ENCODE measurements around the gene MPV17L.
"Not testable (repeated sequence)": the region's sequence is repeated elsewhere in the genome, so short reads cannot be mapped to it uniquely, and the experiment has no call there.

MPV17L gene

GRCh38 chr16:15404792-15405191 lies 9.2 kb downstream of the MPV17L start:
- Histone ChIP-seq H3K27me3 (ENCODE audit: low read depth, low read length) (no peaks in the 10 kb centered on the region), H4K20me1 (ENCODE audit: insufficient read depth, low read length) (no peaks in the 10 kb centered on the region), H3K9ac (ENCODE audit: low read length) (no peak overlapping the region), H3K27ac (ENCODE audit: low read length) (no peak overlapping the region), H3K4me2 (ENCODE audit: low read length) (no peak overlapping the region), H3K4me1 (ENCODE audit: low read length) (peaks cover 19% of the 10 kb centered on the region), H3K79me2 (ENCODE audit: low read length) (no peaks in the 10 kb centered on the region), H3K9me3 (ENCODE audit: insufficient read depth, low read length) (no peaks in the 10 kb centered on the region), H3K36me3 (replicated peaks; ENCODE audit: low read depth, low read length) (no peaks in the 10 kb centered on the region), H3K4me3 (ENCODE audit: low read length) (no peak overlapping the region), H2AFZ (ENCODE audit: low read depth, low read length) (no peak overlapping the region)
- no peak for TF ChIP-seq EZH2phosphoT487 (IDR thresholded peaks at IDR 0.05; ENCODE audit: low read depth)
- no peak for TF ChIP-seq CTCF (IDR thresholded peaks at IDR 0.05; ENCODE audit: low read depth, low read length)

- not testable (repeated sequence) for H3K9me3 ChIP-seq (ENCODE audit: insufficient read depth, low read length); H3K79me2 ChIP-seq (ENCODE audit: low read length); H3K27ac ChIP-seq (ENCODE audit: low read length); H2AFZ ChIP-seq (ENCODE audit: low read depth, low read length); H3K4me2 ChIP-seq (ENCODE audit: low read length); H4K20me1 ChIP-seq (ENCODE audit: insufficient read depth, low read length); H3K27me3 ChIP-seq (ENCODE audit: low read depth, low read length); H3K36me3 ChIP-seq (replicated peaks; ENCODE audit: low read depth, low read length); H3K4me3 ChIP-seq (ENCODE audit: low read length); H3K9ac ChIP-seq (ENCODE audit: low read length)
- peaks cover 19% of the 10 kb centered on the region for H3K4me1 ChIP-seq (ENCODE audit: low read length)
These were observed 12.2 kb downstream of the MPV17L start for GRCh38 chr16:15407756-15408155.

- not testable (repeated sequence) for H2AFZ ChIP-seq (ENCODE audit: low read depth, low read length); H3K4me2 ChIP-seq (ENCODE audit: low read length); H3K4me3 ChIP-seq (ENCODE audit: low read length); H3K27me3 ChIP-seq (ENCODE audit: low read depth, low read length); H3K79me2 ChIP-seq (ENCODE audit: low read length); H3K9ac ChIP-seq (ENCODE audit: low read length); H3K36me3 ChIP-seq (replicated peaks; ENCODE audit: low read depth, low read length); H4K20me1 ChIP-seq (ENCODE audit: insufficient read depth, low read length); H3K4me1 ChIP-seq (ENCODE audit: low read length); H3K27ac ChIP-seq (ENCODE audit: low read length); H3K9me3 ChIP-seq (ENCODE audit: insufficient read depth, low read length)
These were observed 13.9 kb downstream of the MPV17L start for GRCh38 chr16:15409476-15409875.

- no peak overlapping the region for H3K27ac ChIP-seq (ENCODE audit: low read length)
- no peak overlapping the region for H3K4me3 ChIP-seq (ENCODE audit: low read length)
- no peak overlapping the region for H3K4me2 ChIP-seq (ENCODE audit: low read length)
- H3K36me3 ChIP-seq (replicated peaks; ENCODE audit: low read depth, low read length) = no peaks in the 10 kb centered on the region
- no peaks in the 10 kb centered on the region for H3K79me2 ChIP-seq (ENCODE audit: low read length)
- no peaks in the 10 kb centered on the region for H3K27me3 ChIP-seq (ENCODE audit: low read depth, low read length)
- no peaks in the 10 kb centered on the region for H3K4me1 ChIP-seq (ENCODE audit: low read length)
- no peak overlapping the region for H3K9ac ChIP-seq (ENCODE audit: low read length)
- no peaks in the 10 kb centered on the region for H4K20me1 ChIP-seq (ENCODE audit: insufficient read depth, low read length)
- no peak for TF ChIP-seq CTCF (IDR thresholded peaks at IDR 0.05; ENCODE audit: low read depth, low read length)
- no peak for TF ChIP-seq EZH2phosphoT487 (IDR thresholded peaks at IDR 0.05; ENCODE audit: low read depth)
- no peaks in the 10 kb centered on the region for H3K9me3 ChIP-seq (ENCODE audit: insufficient read depth, low read length)
- H2AFZ ChIP-seq (ENCODE audit: low read depth, low read length) = no peak overlapping the region
These were observed 20.0 kb downstream of the MPV17L start for GRCh38 chr16:15415511-15415985.

- Histone ChIP-seq H4K20me1 (ENCODE audit: insufficient read depth, low read length) (no peaks in the 10 kb centered on the region), H3K9ac (ENCODE audit: low read length) (no peak overlapping the region), H3K36me3 (replicated peaks; ENCODE audit: low read depth, low read length) (no peaks in the 10 kb centered on the region), H3K27ac (ENCODE audit: low read length) (no peak overlapping the region), H3K79me2 (ENCODE audit: low read length) (no peaks in the 10 kb centered on the region), H3K4me1 (ENCODE audit: low read length) (no peaks in the 10 kb centered on the region), H3K4me3 (ENCODE audit: low read length) (no peak overlapping the region), H3K27me3 (ENCODE audit: low read depth, low read length) (no peaks in the 10 kb centered on the region), H3K9me3 (ENCODE audit: insufficient read depth, low read length) (no peaks in the 10 kb centered on the region), H3K4me2 (ENCODE audit: low read length) (no peak overlapping the region), H2AFZ (ENCODE audit: low read depth, low read length) (no peak overlapping the region)
- no peak for TF ChIP-seq CTCF (IDR thresholded peaks at IDR 0.05; ENCODE audit: low read depth, low read length)
- no peak for TF ChIP-seq EZH2phosphoT487 (IDR thresholded peaks at IDR 0.05; ENCODE audit: low read depth)
These were observed 21.6 kb downstream of the MPV17L start for GRCh38 chr16:15417197-15417596.
